Measurements from ENCODE around the gene SLC10A7.

The SLC10A7 gene

GRCh38 chr4:146267826-146268225 is 253.9 kb downstream of the SLC10A7 start:
- Histone ChIP-seq H3K4me3 (ENCODE audit: low read depth, low read length) (no peak overlapping the region), H3K36me3 (no peaks in the 10 kb centered on the region), H3K4me1 (no peaks in the 10 kb centered on the region), H3K27me3 (no peaks in the 10 kb centered on the region), H3K9me3 (no peaks in the 10 kb centered on the region)
- no peak for DNase-seq
- TF ChIP-seq CTCF (IDR thresholded peaks at IDR 0.05; ENCODE audit: low read depth, low read length) = no peak

GRCh38 chr4:146265950-146266490 is 255.7 kb downstream of the SLC10A7 start:
- Histone ChIP-seq H3K4me3 (ENCODE audit: low read depth, low read length) (no peak overlapping the region), H3K27me3 (no peaks in the 10 kb centered on the region), H3K36me3 (no peaks in the 10 kb centered on the region), H3K9me3 (no peaks in the 10 kb centered on the region), H3K4me1 (no peaks in the 10 kb centered on the region)
- no peak for TF ChIP-seq CTCF (IDR thresholded peaks at IDR 0.05; ENCODE audit: low read depth, low read length)
- no peak for DNase-seq

- DNase-seq = no peak
- no peak for TF ChIP-seq CTCF (IDR thresholded peaks at IDR 0.05; ENCODE audit: low read depth, low read length)
- H3K9me3 ChIP-seq = no peaks in the 10 kb centered on the region
- no peak overlapping the region for H3K4me3 ChIP-seq (ENCODE audit: low read depth, low read length)
- no peaks in the 10 kb centered on the region for H3K4me1 ChIP-seq
- no peaks in the 10 kb centered on the region for H3K27me3 ChIP-seq
- H3K36me3 ChIP-seq = no peaks in the 10 kb centered on the region
These were observed 257.9 kb downstream of the SLC10A7 start for GRCh38 chr4:146263793-146264192.

GRCh38 chr4:146261041-146261440 is 260.7 kb downstream of the SLC10A7 start:
- Histone ChIP-seq H3K27me3 (no peaks in the 10 kb centered on the region), H3K9me3 (no peaks in the 10 kb centered on the region)
- no peak for TF ChIP-seq CTCF (IDR thresholded peaks at IDR 0.05; ENCODE audit: low read depth, low read length)

GRCh38 chr4:146260521-146260920 is 261.2 kb downstream of the SLC10A7 start:
- DNase-seq = no peak
- H3K4me3 ChIP-seq (ENCODE audit: low read depth, low read length) = no peak overlapping the region
- no peak for TF ChIP-seq CTCF (IDR thresholded peaks at IDR 0.05; ENCODE audit: low read depth, low read length)
- no peaks in the 10 kb centered on the region for H3K27me3 ChIP-seq
- no peaks in the 10 kb centered on the region for H3K36me3 ChIP-seq
- no peaks in the 10 kb centered on the region for H3K4me1 ChIP-seq
- H3K9me3 ChIP-seq = no peaks in the 10 kb centered on the region

More at GRCh38 chr4:146261041-146261440, 260.7 kb downstream of the SLC10A7 start:
- Histone ChIP-seq H3K4me3 (ENCODE audit: low read depth, low read length) (no peak overlapping the region), H3K36me3 (no peaks in the 10 kb centered on the region), H3K4me1 (no peaks in the 10 kb centered on the region)
- DNase-seq = no peak

- no peak for TF ChIP-seq CTCF (IDR thresholded peaks at IDR 0.05; ENCODE audit: low read depth, low read length)
- H3K4me1 ChIP-seq = no peaks in the 10 kb centered on the region
- no peaks in the 10 kb centered on the region for H3K9me3 ChIP-seq
- no peak overlapping the region for H3K4me3 ChIP-seq (ENCODE audit: low read depth, low read length)
- no peaks in the 10 kb centered on the region for H3K36me3 ChIP-seq
- no peak for DNase-seq
- no peaks in the 10 kb centered on the region for H3K27me3 ChIP-seq
These were observed 264.2 kb downstream of the SLC10A7 start for GRCh38 chr4:146257511-146257910.
